Sigmoid colon (tissue), 7 donors: Measurements from ENCODE around the gene CEND1. TPM values are rescaled to one million over a fixed set of nuclear protein-coding genes. Genes with fewer than 3 reads are reported as not detected.

Experiments
- DNase-seq: peaks from one replicate; pipeline ENCODE4 v3.0.0-alpha.2; 2019
- H3K27ac ChIP-seq, 4 donors: fragments of 200-600 bp; sonication (generic); one replicate each; pipeline ENCODE4 v1.5.1; 2016 to 2019; ENCODE audit warnings: mild to moderate bottlenecking in 1 of 4
- H3K27me3 ChIP-seq, 3 donors: fragments of 200-600 bp; sonication (generic); one replicate each; pipeline ENCODE4 v1.5.1; 2019; ENCODE audit warnings: mild to moderate bottlenecking in 1 of 3
- H3K36me3 ChIP-seq, 4 donors: fragments of 200-600 bp; sonication (generic); one replicate each; pipeline ENCODE4 v1.5.1; 2016 to 2019
- H3K4me1 ChIP-seq, 4 donors: fragments of 200-600 bp; sonication (generic); one replicate each; pipeline ENCODE4 v1.5.1; 2017 to 2019
- H3K4me3 ChIP-seq, 4 donors: fragments of 200-600 bp; sonication (generic); one replicate each; pipeline ENCODE4 v1.5.1; 2017 to 2019; ENCODE audit warnings: mild to moderate bottlenecking in 2 of 4, moderate library complexity in 1 of 4
- H3K9me3 ChIP-seq, 4 donors: fragments of 200-600 bp in 3 of 4; sonication (generic) in 3 of 4; one replicate each; pipeline versions ENCODE4 v1.5.1 to v1.6.1; 2013 to 2019
- EP300 ChIP-seq, 4 donors: sonication (generic); formaldehyde crosslinking; IDR thresholded peaks; one replicate each; pipeline ENCODE4 v1.6.1; 2017; ENCODE audit warnings: antibody characterized with exemption in 4 of 4
- POLR2A ChIP-seq, 2 donors: fragments of 450-650 bp; IDR thresholded peaks; one replicate each; pipeline ENCODE4 v1.6.1; 2016; ENCODE audit warnings: antibody characterized with exemption in 2 of 2, mild to moderate bottlenecking in 2 of 2, moderate library complexity in 2 of 2
- POLR2AphosphoS5 ChIP-seq, 4 donors: sonication (generic); formaldehyde crosslinking; IDR thresholded peaks; one replicate each; pipeline ENCODE4 v1.6.1; 2017; ENCODE audit warnings: antibody characterized with exemption in 4 of 4
- WGBS, 2 donors: extraction: QIAGEN DNeasy Blood & Tissue Kit; methylation state at CpG; one replicate each; pipeline ENCODE4 v1.1.7; 2013; 5-methylcytosine and 5-hydroxymethylcytosine counted together
- intact Hi-C: fragments of 100-400 bp; cut with DNase I; formaldehyde crosslinking; loops from one replicate; pipeline ENCODE4 v1.15.1; 2023
- polyA plus RNA-seq, 3 donors: library from polyadenylated mRNA; stranded (reverse); fragments of 200-250 nt; gene quantifications; one replicate each; pipeline ENCODE4 v1.2.3, GENCODE V29; 2013
- total RNA-seq, 4 donors: library from RNA; depleted of rRNA; stranded (reverse); fragments of >200 nt; gene quantifications; one replicate each; pipeline ENCODE4 v1.1.0, GENCODE V29; 2016
- TF ChIP-seq, protein P1 (sequence below), 4 experiments: fragments of 450-650 bp in 3 of 4; fragments of 200-600 bp in 1 of 4; IDR thresholded peaks; one replicate each; pipeline ENCODE4 v1.5.1; 2016 to 2019; ENCODE audit warnings: antibody characterized with exemption in 4 of 4, mild to moderate bottlenecking in 3 of 4, moderate library complexity in 2 of 4
- donor health status: healthy with polysubstance abuse.
- donor health status: Bipolar disorder and iron deficiency.
- donor health status: healthy.

CEND1 gene
- total and polyA plus RNA-seq, 7 donors = 1.8 to 3.6 (median 2.2) TPM; not detected in 2

DNA sequence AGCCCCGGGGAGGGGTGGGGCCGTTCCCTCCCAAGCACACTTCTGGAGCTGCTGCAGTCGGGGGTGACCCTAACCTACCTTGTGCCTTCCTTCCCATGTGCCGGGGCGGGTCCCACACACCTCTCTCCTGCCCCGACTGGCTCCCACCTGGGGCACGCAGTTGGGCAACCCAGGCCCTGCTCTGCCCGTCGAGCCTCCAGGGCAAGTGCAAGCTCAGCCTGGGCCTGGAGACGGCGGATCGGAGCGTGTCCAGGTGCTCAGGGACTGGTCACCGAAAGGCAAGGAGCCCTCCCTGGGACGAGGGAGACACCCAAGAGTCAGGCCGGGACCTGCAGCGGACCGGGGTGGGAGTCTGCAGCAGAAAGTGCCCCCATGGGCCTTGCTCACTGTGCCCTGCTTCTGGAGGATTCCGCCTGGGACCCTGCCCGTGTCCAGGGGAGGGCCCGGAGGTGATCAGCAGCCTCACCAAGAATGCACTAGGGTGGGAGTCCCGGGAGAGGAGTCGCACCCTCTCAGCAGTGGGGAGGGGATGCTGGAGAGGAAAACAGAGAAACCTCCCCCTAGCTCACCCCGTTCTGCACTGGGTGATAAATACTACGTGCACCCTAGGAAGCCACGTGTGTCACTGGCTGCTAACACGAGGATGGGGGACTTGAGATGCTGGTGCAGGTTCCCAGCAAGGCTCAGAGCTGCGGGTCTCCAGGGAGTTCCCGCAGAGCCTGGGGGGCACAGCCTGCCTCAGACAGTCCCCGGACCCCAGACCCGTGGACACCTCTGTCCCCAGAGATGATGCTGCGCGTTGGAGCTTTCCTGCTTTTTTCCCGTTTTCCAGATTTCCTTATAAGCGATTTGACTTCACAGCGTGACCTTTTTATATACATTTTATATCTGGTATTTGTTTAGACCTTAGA, 7.4 kb downstream of the CEND1 start:
- Histone ChIP-seq H3K4me1 (peaks cover 0 to 32% (median 21%) of the 10 kb centered on the region in 4 donors), H3K27me3 (peaks cover 0 to 6% (median 0%) of the 10 kb centered on the region in 3 donors), H3K9me3 (no peaks in the 10 kb centered on the region), H3K27ac (no peak overlapping the region), H3K4me3 (no peak overlapping the region), H3K36me3 (peaks cover 0 to 4% (median 0%) of the 10 kb centered on the region in 4 donors)
- intact Hi-C loops = no loop called here
- WGBS, 2 donors = 69 to 83% methylated on average over 36 of the region's 36 CpGs
- DNase-seq = no peak
- TF ChIP-seq POLR2AphosphoS5 (IDR thresholded peaks at IDR 0.05) (no peak), EP300 (IDR thresholded peaks at IDR 0.05) (no peak), POLR2A (IDR thresholded peaks at IDR 0.05) (no peak)
- TF ChIP-seq, protein P1, sequence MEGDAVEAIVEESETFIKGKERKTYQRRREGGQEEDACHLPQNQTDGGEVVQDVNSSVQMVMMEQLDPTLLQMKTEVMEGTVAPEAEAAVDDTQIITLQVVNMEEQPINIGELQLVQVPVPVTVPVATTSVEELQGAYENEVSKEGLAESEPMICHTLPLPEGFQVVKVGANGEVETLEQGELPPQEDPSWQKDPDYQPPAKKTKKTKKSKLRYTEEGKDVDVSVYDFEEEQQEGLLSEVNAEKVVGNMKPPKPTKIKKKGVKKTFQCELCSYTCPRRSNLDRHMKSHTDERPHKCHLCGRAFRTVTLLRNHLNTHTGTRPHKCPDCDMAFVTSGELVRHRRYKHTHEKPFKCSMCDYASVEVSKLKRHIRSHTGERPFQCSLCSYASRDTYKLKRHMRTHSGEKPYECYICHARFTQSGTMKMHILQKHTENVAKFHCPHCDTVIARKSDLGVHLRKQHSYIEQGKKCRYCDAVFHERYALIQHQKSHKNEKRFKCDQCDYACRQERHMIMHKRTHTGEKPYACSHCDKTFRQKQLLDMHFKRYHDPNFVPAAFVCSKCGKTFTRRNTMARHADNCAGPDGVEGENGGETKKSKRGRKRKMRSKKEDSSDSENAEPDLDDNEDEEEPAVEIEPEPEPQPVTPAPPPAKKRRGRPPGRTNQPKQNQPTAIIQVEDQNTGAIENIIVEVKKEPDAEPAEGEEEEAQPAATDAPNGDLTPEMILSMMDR (IDR thresholded peaks at IDR 0.05) = no peak

DNA sequence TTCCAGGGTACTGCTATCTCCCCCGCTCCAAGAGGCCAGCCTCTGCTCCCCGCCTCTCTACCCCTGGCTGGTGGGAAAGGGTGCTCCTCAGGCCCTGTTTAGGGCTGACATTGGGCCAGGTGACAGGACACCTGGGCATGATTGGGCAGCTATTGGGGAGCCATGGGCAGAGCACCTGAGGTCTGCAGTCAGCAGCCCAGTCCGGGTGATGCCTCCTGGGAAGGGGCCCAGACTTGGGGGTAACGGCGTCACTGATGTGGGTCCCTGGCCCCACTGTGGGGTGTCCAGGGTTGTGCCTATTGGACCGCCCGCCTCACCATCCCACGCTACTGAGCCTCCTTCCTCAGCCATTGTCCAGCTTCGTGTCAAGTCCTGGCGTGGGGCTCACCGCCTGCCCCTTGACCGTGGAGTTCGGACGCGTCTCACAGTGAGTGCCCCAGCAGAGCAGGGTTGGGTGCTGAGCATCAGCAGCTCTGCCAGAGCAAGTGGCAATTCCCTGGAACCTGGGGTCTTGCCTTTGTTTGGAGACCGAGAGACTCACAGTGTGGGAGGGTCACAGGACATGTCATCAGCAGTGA, 9.8 kb downstream of the CEND1 start:
- Histone ChIP-seq H3K27me3 (no peaks in the 10 kb centered on the region), H3K9me3 (no peaks in the 10 kb centered on the region), H3K4me3 (no peak overlapping the region), H3K4me1 (peaks cover 0 to 50% (median 37%) of the 10 kb centered on the region in 4 donors), H3K27ac (no peak overlapping the region), H3K36me3 (no peaks in the 10 kb centered on the region)
- TF ChIP-seq POLR2A (IDR thresholded peaks at IDR 0.05) = no peak
- TF ChIP-seq EP300 (IDR thresholded peaks at IDR 0.05) = no peak
- TF ChIP-seq, protein P1 (IDR thresholded peaks at IDR 0.05) = no peak
- no peak for TF ChIP-seq POLR2AphosphoS5 (IDR thresholded peaks at IDR 0.05)
- intact Hi-C loops = no loop called here
- WGBS, 2 donors = 96% methylated on average over 16 of the region's 16 CpGs
- no peak for DNase-seq

DNA sequence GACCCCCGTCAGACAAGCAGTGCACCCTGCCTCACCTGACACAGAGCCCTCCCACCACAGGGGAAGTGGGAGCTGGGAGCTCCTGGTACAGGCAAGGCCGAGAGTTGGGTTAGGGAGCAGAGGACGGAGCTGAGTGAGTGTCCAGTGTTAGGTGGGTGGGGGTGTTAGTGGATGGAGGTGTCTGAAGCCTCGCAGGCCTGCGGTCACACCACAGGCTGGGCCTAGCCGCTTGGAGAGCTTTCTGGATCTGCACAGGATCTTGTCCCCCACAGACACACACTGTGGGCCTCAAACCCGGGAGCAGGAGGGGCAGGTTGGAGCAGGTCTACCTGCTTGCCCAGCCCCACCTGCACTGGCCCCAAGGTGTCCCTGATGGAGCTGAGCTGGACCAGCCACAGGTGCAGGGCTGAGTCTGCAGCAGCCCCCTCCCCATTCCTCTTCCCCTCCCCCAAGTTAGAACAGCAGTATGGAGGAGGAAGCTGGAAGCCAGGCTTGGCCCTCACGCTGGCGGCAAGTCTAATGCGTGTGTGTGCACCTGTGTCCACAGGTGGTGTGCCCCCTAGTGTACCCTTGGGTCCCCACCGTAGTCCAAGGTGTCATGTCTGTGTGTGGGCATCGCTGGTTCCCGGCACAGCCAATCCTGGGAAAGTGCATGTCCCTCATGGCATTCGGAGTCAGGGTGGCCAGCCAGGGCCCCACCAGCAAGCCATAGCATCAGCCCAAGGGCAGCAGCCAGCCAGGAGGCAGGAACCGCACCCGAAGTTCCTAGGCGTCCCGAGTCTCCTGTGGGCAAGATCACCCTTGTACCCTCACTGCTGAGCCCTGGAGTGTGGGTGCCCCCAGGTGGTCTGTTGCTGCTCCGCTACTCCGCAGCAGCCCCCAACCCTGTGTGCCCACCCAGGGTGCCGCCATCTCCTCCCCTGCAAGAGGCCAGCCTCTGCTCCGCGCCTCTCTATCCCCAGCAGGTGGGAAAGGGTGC, 10.6 kb downstream of the CEND1 start:
- WGBS, 2 donors = 94% methylated on average over 23 of the region's 23 CpGs
- H3K4me3 ChIP-seq = no peak overlapping the region
- H3K36me3 ChIP-seq = no peaks in the 10 kb centered on the region
- H3K27ac ChIP-seq = no peak overlapping the region
- H3K9me3 ChIP-seq = no peaks in the 10 kb centered on the region
- TF ChIP-seq POLR2AphosphoS5 (IDR thresholded peaks at IDR 0.05) (no peak), EP300 (IDR thresholded peaks at IDR 0.05) (no peak), POLR2A (IDR thresholded peaks at IDR 0.05) (no peak)
- TF ChIP-seq, protein P1 (IDR thresholded peaks at IDR 0.05) = no peak
- DNase-seq = no peak
- H3K27me3 ChIP-seq = no peaks in the 10 kb centered on the region
- H3K4me1 ChIP-seq = peaks cover 0 to 58% (median 42%) of the 10 kb centered on the region in 4 donors
- intact Hi-C loops = no loop called here
